H9 (cell line): ENCODE measurements around the gene ANAPC4. TPM values are rescaled to one million over a fixed set of nuclear protein-coding genes. Genes with fewer than 3 reads are reported as not detected.
A peak's percentile ranks its signal among the peaks of the same experiment; 100 is the strongest.

ENCODE experiments used
- DNase-seq: peaks from one replicate; pipeline ENCODE4 v3.0.0-alpha.2; 2017
- H2AFZ ChIP-seq: one replicate; pipeline ENCODE4 v1.6.1; 2013; ENCODE audit warnings: mild to moderate bottlenecking, low read length, control low read depth, moderate library complexity
- H2AK5ac ChIP-seq: 2 replicates; pipeline ENCODE4 v1.6.1; 2013; ENCODE audit warnings: low read length, control low read depth, mixed read lengths; ENCODE audit not compliant: insufficient read length
- H2BK120ac ChIP-seq: one replicate; pipeline ENCODE4 v1.6.1; 2013; ENCODE audit warnings: low read depth, mild to moderate bottlenecking, low read length, control low read depth, inconsistent platforms; ENCODE audit not compliant: poor library complexity, severe bottlenecking
- H2BK12ac ChIP-seq: 2 replicates; pipeline ENCODE4 v1.6.1; 2013; ENCODE audit warnings: low read length, control low read depth, mixed read lengths, low read depth; ENCODE audit not compliant: insufficient read length
- H2BK15ac ChIP-seq: 2 replicates; pipeline ENCODE4 v1.6.1; 2013; ENCODE audit warnings: low read depth, low read length, control low read depth
- H2BK20ac ChIP-seq: one replicate; pipeline ENCODE4 v1.6.1; 2013; ENCODE audit warnings: low read depth, mild to moderate bottlenecking, low read length, control low read depth, inconsistent platforms; ENCODE audit not compliant: poor library complexity, severe bottlenecking
- H2BK5ac ChIP-seq: 2 replicates; pipeline ENCODE4 v1.6.1; 2013; ENCODE audit warnings: low read length, control low read depth, mixed read lengths; ENCODE audit not compliant: insufficient read length
- H3K14ac ChIP-seq: 2 replicates; pipeline ENCODE4 v1.6.1; 2013; ENCODE audit warnings: low read length, control low read depth; ENCODE audit not compliant: insufficient read depth
- H3K18ac ChIP-seq: 2 replicates; pipeline ENCODE4 v1.6.1; 2013; ENCODE audit warnings: low read depth, mild to moderate bottlenecking, mixed read lengths, low read length, control low read depth; ENCODE audit not compliant: insufficient read length
- H3K23ac ChIP-seq: 2 replicates; pipeline ENCODE4 v1.6.1; 2013; ENCODE audit warnings: low read length, control low read depth, mixed read lengths, low read depth; ENCODE audit not compliant: insufficient read length
- H3K23me2 ChIP-seq: 2 replicates; pipeline ENCODE4 v1.6.1; 2013; ENCODE audit warnings: low read depth, mild to moderate bottlenecking, mixed read lengths, low read length, control low read depth; ENCODE audit not compliant: insufficient read length, poor library complexity, severe bottlenecking
- H3K27ac ChIP-seq: 2 replicates; pipeline ENCODE4 v1.5.1; 2013; ENCODE audit warnings: low read length, control low read depth, mixed read lengths, low read depth; ENCODE audit not compliant: insufficient read length
- H3K27me3 ChIP-seq: 2 replicates; pipeline ENCODE4 v1.6.1; 2013; ENCODE audit warnings: low read length, control low read depth, inconsistent platforms; ENCODE audit not compliant: insufficient read depth
- H3K4ac ChIP-seq: 2 replicates; pipeline ENCODE4 v1.6.1; 2013; ENCODE audit warnings: low read depth, mild to moderate bottlenecking, control low read depth, inconsistent platforms, low read length, moderate library complexity
- H3K4me1 ChIP-seq: 2 replicates; pipeline ENCODE4 v1.6.1; 2013; ENCODE audit warnings: low read length, control low read depth, inconsistent platforms; ENCODE audit not compliant: insufficient read depth
- H3K4me2 ChIP-seq: 2 replicates; pipeline ENCODE4 v1.6.1; 2013; ENCODE audit warnings: low read length, control low read depth, mixed read lengths; ENCODE audit not compliant: insufficient read length, insufficient read depth
- H3K56ac ChIP-seq: 2 replicates; pipeline ENCODE4 v1.6.1; 2013; ENCODE audit warnings: low read depth, mild to moderate bottlenecking, mixed read lengths, low read length, control low read depth; ENCODE audit not compliant: insufficient read length
- H3K79me1 ChIP-seq: 2 replicates; pipeline ENCODE4 v1.6.1; 2013; ENCODE audit warnings: low read depth, mild to moderate bottlenecking, moderate library complexity, low read length, control low read depth, inconsistent platforms; ENCODE audit not compliant: insufficient read depth, poor library complexity, severe bottlenecking
- H3K79me2 ChIP-seq: 2 replicates; pipeline ENCODE4 v1.6.1; 2013; ENCODE audit warnings: low read length, control low read depth, inconsistent platforms; ENCODE audit not compliant: insufficient read depth
- H3K9ac ChIP-seq: 2 replicates; pipeline ENCODE4 v1.6.1; 2013; ENCODE audit warnings: low read length, control low read depth, mixed read lengths; ENCODE audit not compliant: insufficient read length; ENCODE audit errors: extremely low read depth
- H3K9me3 ChIP-seq: one replicate; pipeline ENCODE4 v1.6.1; 2013; ENCODE audit warnings: low read depth, low read length, inconsistent platforms; ENCODE audit not compliant: control insufficient read depth
- H3T11ph ChIP-seq: one replicate; pipeline ENCODE4 v1.6.1; 2013; ENCODE audit warnings: mild to moderate bottlenecking, low read length, control low read depth, inconsistent platforms
- H4K20me1 ChIP-seq: one replicate; pipeline ENCODE4 v1.6.1; 2013; ENCODE audit not compliant: control insufficient read depth, insufficient read length, insufficient read depth
- H4K5ac ChIP-seq: 2 replicates; pipeline ENCODE4 v1.6.1; 2013; ENCODE audit warnings: low read depth, mild to moderate bottlenecking, mixed read lengths, low read length, control low read depth; ENCODE audit not compliant: insufficient read length
- H4K8ac ChIP-seq: replicated peaks from 2 replicates; pipeline ENCODE4 v1.6.1; 2013; ENCODE audit warnings: low read length, control low read depth, mixed read lengths, low read depth; ENCODE audit not compliant: insufficient read length
- H4K91ac ChIP-seq: 2 replicates; pipeline ENCODE4 v1.6.1; 2013; ENCODE audit warnings: low read depth, mild to moderate bottlenecking, moderate library complexity, mixed read lengths, low read length, control low read depth; ENCODE audit not compliant: insufficient read length
- H3K27ac Mint-ChIP-seq, 3 experiments: 2 replicates in 2 of 3; 3 replicates in 1 of 3; pipeline ENCODE4 v1.8.0; 2020 to 2021; ENCODE audit warnings: mixed read lengths in 3 of 3, mild to moderate bottlenecking in 1 of 3, moderate library complexity in 1 of 3
- H3K27me3 Mint-ChIP-seq: 2 replicates; pipeline ENCODE4 v1.8.0; 2021; ENCODE audit warnings: low read depth, mild to moderate bottlenecking, moderate library complexity, mixed read lengths
- H3K36me3 Mint-ChIP-seq, 3 experiments: 2 replicates in 2 of 3; 3 replicates in 1 of 3; pipeline ENCODE4 v1.8.0; 2020 to 2021; ENCODE audit warnings: low read depth in 3 of 3, mixed read lengths in 3 of 3; ENCODE audit not compliant: insufficient read depth in 1 of 3
- H3K4me1 Mint-ChIP-seq, 2 experiments: 2 replicates each; pipeline ENCODE4 v1.8.0; 2020; ENCODE audit warnings: mixed read lengths in 2 of 2
- H3K4me3 Mint-ChIP-seq, 2 experiments: 2 replicates in 1 of 2; 3 replicates in 1 of 2; pipeline ENCODE4 v1.8.0; 2020 to 2021; ENCODE audit warnings: mild to moderate bottlenecking in 2 of 2, mixed read lengths in 2 of 2, moderate library complexity in 1 of 2
- H3K9me3 Mint-ChIP-seq, 2 experiments: 2 replicates in 1 of 2; 3 replicates in 1 of 2; pipeline ENCODE4 v1.8.0; 2020; ENCODE audit warnings: mild to moderate bottlenecking in 2 of 2, mixed read lengths in 2 of 2, moderate library complexity in 1 of 2
- CTCF ChIP-seq: fragments of 200-600 bp; sonication (generic); conservative IDR thresholded peaks from 3 replicates; pipeline ENCODE4 v1.8.0; 2021; ENCODE audit warnings: antibody characterized with exemption, mild to moderate bottlenecking
- WGBS: extraction: QIAGEN DNeasy Blood & Tissue Kit; methylation state at CpG from one replicate; pipeline ENCODE4 v1.1.7; 2013; ENCODE audit warnings: missing lambda C conversion rate, low lambda C conversion rate, mixed read lengths; ENCODE audit not compliant: insufficient read length; ENCODE audit errors: extremely low coverage; 5-methylcytosine and 5-hydroxymethylcytosine counted together
- total RNA-seq: library from RNA; stranded (reverse); gene quantifications from 2 replicates; pipeline ENCODE4 v1.2.1, GENCODE V29; 2021

Gene ANAPC4
- total RNA-seq, 1 experiment from 2014 or later = 42.5 TPM

GRCh38 chr4:25443851-25444250, 66.8 kb downstream of the ANAPC4 start:
- Histone ChIP-seq H3K56ac (no peak overlapping the region), H3K9me3 (no peaks in the 10 kb centered on the region), H3K27me3 (no peaks in the 10 kb centered on the region), H2AK5ac (no peak overlapping the region), H4K20me1 (no peaks in the 10 kb centered on the region), H3K18ac (no peak overlapping the region), H3T11ph (no peak overlapping the region), H4K5ac (no peak overlapping the region), H2BK20ac (no peak overlapping the region), H2BK5ac (no peak overlapping the region), H3K4ac (no peak overlapping the region), H3K14ac (no peak overlapping the region), H3K23me2 (no peaks in the 10 kb centered on the region), H2AFZ (no peak overlapping the region), H3K79me1 (no peaks in the 10 kb centered on the region), H3K4me1 (no peaks in the 10 kb centered on the region; the same call in 1 of the 2 replicates), H3K79me2 (no peaks in the 10 kb centered on the region), H3K27ac (no peak overlapping the region), H2BK120ac (no peak overlapping the region), H3K9ac (no peak overlapping the region), H2BK12ac (no peak overlapping the region), H4K91ac (no peak overlapping the region), H3K23ac (no peak overlapping the region), H4K8ac (no peak overlapping the region), H2BK15ac (no peak overlapping the region), H3K4me2 (no peak overlapping the region)
- Mint-ChIP-seq H3K27ac (peak overlapping the region in 1 of 3 experiments; percentile 52; a peak in 1 of 7 replicates), H3K4me1 (peaks cover 25 to 36% of the 10 kb centered on the region in 2 experiments), H3K4me3 (no peak overlapping the region), H3K27me3 (peaks cover 4% of the 10 kb centered on the region), H3K36me3 (no peaks in the 10 kb centered on the region; a peak in 1 of 7 replicates), H3K9me3 (no peaks in the 10 kb centered on the region; a peak in 1 of 5 replicates)
- no CpG with 5 or more reads among the region's 6 CpGs for WGBS
- no peak for DNase-seq
- no peak for TF ChIP-seq CTCF
